CD4-positive, alpha-beta T cell treated with Interleukin-10 for 1 hour (primary cell): ENCODE results near the gene TNFRSF13B.
"Not testable (repeated sequence)": the region's sequence is repeated elsewhere in the genome, so short reads cannot be mapped to it uniquely, and the experiment has no call there.

Experiments
- DNase-seq: peaks from one replicate; pipeline ENCODE4 v3.0.0-alpha.2; 2020

The TNFRSF13B gene

DNA sequence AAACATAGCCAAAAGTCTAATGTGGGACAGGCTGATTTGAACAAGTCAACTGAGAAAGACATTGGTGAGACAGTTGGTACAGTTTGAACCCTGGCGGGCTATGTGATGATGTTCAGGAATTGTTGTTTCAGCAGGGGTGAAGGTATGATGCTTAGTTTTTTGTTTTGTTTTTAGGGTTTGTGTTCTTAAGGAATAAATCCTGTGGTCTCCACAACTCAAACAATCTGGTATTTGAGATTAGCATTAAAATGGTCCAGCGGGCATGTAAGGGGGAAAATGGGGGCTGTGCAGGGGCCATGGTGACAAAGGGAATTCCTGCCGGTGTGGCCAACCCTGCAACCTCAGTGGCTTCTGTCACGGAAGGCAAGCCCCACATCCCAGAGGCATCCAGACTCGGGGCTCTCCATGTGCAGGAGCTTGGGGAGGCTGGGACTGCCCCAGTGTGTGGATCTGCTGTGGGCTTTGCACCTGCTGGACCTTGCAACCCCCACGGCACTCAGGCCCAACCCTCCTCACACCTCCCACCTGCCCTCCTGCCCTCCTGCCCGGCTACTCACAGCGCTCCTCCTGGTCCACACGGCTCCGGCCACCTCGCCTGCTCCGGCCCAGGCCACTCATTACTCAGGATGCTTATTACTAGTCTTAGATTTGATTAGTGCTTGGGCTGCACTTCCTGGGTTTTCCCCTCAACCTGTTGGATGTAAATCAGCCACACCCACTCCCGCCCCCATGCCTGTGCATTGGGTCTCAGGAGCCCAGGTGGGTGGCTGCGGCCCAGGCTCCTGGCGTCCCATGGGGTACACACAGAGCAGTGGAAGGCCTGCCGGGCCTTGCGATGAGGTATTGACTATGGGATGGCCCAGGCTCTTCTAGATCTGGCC is at the start of gene TNFRSF13B:
Gene TNFRSF13B, minus strand, starts transcription at position 661 of the 881 bp plus-strand sequence. Its CDS starts 43 bp downstream, at position 618.
- DNase-seq: no peak

DNA sequence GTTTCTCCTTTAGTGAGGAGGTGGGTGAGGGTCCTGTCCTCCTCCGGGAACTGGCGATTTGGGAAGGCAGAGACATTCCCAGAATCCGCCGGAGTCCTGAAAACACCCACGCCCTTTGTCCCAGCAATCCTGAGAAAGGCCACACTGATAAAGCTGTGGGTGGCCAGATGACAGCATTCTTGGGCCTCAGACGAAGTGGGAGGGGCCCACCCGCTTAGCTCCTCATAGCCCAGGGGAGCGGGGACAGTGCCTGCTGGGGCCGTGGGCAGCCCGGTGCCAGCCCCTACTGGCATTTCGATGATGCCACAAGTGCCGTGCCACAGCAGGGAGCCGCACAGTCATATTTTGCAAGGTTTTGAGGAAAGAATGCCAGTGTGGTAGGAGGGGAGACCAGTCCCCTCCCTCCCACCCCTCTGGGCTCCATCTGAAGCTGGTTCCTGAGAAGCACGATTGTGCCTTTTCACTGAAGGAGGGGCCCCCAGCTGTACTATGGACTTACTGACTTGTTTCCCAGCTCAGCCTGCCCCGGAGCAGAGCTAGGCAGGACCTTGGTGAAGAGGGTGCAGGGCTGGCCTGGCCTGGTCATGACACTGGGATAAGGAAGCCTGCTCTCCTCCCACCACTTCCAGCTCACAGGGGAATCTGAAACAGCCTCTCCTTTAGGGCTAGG is 49.4 kb upstream of the TNFRSF13B start:
- no peak for DNase-seq

DNA sequence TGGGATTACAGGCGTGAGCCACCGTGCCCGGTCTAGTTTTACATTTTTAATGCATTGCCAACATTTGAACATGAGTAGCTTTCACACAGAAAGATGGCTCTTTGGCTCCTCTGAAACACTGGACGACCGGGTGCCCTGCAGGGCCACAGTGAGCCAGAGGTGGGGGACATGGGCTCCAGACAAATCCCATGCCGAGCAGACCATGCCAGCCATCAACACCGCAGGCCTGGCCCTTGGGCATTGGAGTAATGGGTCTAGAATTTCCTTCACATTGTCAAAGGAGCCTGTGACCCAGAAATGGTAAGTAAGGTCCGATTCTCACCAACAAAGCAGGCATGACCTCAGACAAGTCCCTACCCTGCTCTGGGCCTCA is 48.9 kb upstream of the TNFRSF13B start:
- no peak for DNase-seq

DNA sequence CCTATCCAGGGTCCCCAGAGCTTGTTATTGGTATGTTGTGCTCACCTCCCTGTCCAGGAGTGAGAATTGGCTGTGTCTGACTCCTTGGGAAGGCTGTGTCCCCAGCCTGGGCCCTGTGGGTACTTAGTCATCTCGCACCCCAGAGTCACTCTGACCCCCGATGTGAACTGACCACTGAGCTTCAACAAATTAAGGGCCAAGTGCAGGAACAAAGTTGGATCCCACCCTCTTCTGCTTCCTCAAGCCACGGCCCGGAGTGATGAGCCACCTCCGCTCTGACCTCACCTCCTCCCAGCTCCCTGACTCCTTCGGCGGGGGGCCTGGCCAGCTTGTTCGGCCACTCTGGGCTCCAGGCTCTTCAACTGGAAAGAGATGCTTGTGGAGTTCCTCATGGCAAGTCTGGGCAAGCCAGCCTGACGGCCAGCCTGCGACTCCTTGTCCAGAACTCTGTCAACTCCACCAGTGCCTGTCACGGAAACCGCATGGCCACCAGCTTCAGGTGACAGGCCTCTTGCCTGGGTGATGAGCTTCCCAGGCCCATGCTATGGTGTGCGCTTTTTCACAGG is 48.1 kb upstream of the TNFRSF13B start:
- no peak for DNase-seq

- no peak for DNase-seq
Observed at GRCh38 chr17:17019430-17019762, 47.5 kb upstream of the TNFRSF13B start.

GRCh38 chr17:17018612-17019429 is 46.9 kb upstream of the TNFRSF13B start:
- no peak for DNase-seq

- DNase-seq: no peak
Observed at GRCh38 chr17:17018021-17018441, 46.1 kb upstream of the TNFRSF13B start.

DNA sequence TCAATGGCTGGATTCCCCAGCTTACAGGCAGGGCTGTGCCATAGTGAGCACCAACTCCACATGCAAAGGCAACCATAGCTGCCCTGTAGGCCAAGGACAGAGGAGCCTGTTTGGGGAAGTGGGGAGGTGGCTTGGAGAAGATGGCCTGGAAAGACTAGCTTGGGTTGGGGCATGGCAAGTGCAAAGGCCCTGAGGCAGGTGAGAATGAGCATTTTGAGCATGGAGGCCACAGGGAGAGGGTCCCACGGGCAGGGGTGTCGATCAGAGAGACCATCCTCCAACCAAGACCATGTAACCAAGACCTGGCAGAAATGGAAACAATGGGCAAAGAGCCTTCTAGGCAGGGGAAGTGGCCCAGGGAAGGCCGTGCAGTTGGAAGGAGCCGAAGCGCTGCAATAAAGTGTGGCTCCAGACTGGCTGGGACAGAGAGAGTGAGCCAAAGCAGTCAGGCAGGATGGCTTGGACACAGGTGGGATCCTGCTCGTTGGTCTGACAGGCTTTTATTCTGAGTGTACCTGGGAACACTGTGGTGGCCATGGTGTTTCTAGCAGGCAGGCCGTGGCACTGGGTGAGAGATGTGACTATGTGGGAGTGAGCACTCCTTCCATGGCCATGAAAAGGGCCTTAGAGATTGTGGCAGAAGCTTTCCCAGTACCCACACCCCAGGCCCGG is 45.6 kb upstream of the TNFRSF13B start:
- DNase-seq: no peak

GRCh38 chr17:17016199-17017197 is 44.6 kb upstream of the TNFRSF13B start:
- DNase-seq: peak; percentile 40

- no peak for DNase-seq
Observed at GRCh38 chr17:17015230-17015629, 43.3 kb upstream of the TNFRSF13B start.

DNA sequence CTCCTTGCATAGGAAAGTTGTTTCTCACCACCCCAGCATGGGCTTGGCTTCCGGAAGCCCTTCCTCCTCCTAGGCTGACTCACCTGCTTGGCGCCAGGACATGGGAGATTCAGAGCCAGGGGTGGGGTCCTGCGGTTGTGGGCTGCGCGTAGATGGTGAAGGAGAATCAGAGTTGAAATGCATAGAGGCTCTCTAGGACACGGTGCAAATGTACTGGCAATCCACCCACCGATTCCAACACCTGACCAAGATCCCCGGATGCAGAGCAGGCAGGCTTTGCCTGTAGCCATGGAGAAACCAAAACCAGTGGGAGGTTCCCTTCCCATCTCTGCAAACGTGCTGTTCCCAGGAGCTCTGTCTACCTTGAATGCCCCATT is 42.8 kb upstream of the TNFRSF13B start:
- not testable (repeated sequence) for DNase-seq

DNA sequence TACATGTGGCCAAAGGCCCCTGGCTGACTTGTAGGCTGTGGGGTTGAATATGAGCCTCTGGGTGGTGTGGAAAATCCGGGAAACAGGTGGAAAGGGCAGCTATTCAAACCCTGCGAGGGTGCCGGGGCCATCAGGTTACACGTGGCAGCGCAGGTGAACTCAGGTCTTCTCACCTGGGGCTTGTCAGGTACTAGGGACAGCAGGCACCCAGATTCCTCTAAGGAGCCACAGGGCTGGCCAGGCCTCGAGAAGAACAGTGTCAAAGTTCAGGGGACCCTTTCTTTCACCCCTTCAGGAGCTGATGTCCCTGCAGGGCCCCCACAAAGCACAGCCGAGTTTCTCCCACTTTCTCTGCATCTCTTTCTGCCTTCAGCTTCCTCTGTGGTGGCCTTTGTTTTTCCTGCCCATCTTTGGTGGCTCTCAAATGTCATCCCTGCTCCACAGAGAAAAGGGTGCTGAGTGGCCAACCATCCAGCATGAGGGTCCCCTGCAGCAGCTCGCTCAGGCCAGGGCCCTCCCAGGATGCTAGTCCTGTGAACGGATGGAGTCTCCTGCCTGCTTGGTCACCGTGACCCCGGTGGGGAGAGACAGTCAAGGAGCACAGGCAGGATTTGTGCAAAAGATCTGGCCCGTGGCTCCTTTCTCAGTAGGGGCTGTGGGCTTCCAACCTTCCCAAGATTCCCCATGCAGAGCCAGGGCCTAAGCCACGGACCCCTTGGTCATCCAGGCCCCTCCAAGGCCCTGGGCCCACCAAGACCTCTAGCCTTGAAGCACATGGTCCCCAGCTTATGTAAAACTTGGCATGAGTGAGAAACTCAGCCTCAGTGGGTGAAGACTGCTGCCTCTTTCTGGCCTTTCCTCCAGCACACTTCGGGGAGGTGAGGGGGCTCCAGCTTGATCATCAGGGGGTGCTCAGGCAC is 42.2 kb upstream of the TNFRSF13B start:
- not testable (repeated sequence) for DNase-seq

- DNase-seq: not testable (repeated sequence)
Observed at GRCh38 chr17:17011043-17011907, 39.4 kb upstream of the TNFRSF13B start.

DNA sequence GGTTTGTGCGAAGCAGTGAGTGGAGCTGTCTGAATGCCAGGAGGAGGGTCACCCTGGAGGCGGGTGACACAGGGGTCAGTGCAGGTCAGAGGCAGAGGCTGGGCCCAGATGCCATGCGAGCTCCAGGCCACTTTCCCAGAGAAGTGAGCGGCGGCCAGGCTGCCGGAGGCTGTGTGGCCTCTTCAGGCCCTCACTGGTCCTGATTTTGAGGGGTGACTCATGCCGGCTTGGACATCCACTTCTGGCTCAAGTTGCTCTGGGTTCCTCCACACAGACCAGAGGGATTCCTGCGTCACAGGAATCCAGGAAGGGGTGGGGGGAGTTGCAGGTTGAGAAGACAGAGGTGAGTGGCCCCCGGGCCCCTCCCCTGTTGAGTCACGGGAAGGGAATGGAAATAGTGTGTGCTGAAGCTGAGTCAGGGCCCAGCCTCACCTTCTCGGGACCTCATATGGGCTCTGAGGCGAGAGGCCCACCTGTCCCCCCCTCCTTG is 38.7 kb upstream of the TNFRSF13B start:
- not testable (repeated sequence) for DNase-seq

DNA sequence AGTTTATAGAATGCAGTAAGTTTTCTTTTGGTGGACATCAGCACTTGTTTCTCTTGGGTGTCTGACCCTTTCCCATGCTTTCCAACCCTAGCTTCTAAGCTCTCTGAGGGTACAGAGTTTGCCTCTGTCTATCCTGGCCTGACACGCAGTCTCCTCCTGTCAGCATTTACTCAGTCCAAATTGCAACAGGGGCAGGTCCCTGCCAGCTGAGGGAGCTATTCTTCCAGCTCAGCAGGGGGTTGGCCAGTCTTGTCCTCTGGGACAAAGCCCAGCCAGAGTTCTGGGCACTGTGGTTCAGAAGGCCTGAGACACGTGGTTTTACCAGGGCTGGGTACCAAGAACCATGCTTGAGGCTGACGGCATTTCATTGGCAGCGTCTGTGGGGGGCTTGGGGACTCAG is 38.1 kb upstream of the TNFRSF13B start:
- not testable (repeated sequence) for DNase-seq

DNA sequence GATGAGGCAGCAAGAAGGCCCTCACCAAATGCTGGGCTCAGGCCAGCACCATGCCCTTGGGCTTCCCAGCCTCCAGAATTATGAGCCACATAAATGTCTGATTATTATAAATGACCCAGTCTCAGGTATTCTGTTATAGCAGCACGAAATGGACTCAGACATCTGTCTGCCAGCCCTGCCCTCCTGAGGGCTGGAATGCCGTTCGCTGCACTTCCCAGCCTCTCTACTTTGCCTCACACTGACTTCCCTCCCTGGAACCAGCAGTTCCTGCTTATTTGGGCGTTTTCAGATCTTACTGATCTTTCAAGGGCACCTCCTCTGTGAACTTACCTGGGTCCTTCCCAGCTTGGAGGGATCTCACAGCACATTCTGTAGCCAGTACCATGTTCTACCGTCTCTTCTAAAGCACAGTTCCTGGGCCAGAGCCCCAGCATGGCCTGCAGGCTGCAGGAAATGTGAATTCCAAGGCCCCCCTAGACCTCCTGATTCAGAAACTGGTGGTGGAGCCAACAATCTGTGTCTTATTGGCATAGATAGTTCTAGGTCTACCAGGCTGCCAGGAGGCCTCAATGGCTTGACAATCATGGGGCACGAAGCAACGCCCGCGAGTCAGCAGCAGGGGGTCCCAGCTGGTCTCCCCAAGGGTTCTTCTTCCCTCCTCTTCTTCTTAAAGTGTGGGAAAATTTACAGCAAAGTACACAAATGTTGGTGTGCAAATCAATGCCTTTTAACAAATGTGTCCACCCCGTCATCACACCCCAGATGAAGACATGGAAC is 36.9 kb upstream of the TNFRSF13B start:
- not testable (repeated sequence) for DNase-seq

GRCh38 chr17:17007891-17008290 is 36.0 kb upstream of the TNFRSF13B start:
- DNase-seq: not testable (repeated sequence)
